Adipocyte (in vitro differentiated cells): ENCODE data around the gene KLF1.
A peak's percentile ranks its signal among the peaks of the same experiment; 100 is the strongest.

Experiments used
- DNase-seq: peaks from one replicate; pipeline ENCODE4 v3.0.0-alpha.2; 2015; ENCODE audit warnings: low read depth
- H3K27me3 ChIP-seq: replicated peaks from 2 replicates; pipeline ENCODE4 v1.7.0; 2013; ENCODE audit warnings: mild to moderate bottlenecking, low read length, moderate library complexity; ENCODE audit not compliant: control insufficient read depth, insufficient read depth
- H3K36me3 ChIP-seq: 2 replicates; pipeline ENCODE4 v1.7.0; 2013; ENCODE audit warnings: low read length, mild to moderate bottlenecking, moderate library complexity; ENCODE audit not compliant: control insufficient read depth, insufficient read depth, severe bottlenecking
- H3K4me1 ChIP-seq: 2 replicates; pipeline ENCODE4 v1.7.0; 2013; ENCODE audit warnings: mild to moderate bottlenecking, low read length, moderate library complexity; ENCODE audit not compliant: control insufficient read depth, insufficient read depth
- H3K4me3 ChIP-seq: 2 replicates; pipeline ENCODE4 v1.7.0; 2013; ENCODE audit warnings: mild to moderate bottlenecking, low read length, moderate library complexity
- H3K9ac ChIP-seq: 2 replicates; pipeline ENCODE4 v1.7.0; 2013; ENCODE audit warnings: mild to moderate bottlenecking, low read length, moderate library complexity
- H3K9me3 ChIP-seq: 2 replicates; pipeline ENCODE4 v1.7.0; 2013; ENCODE audit warnings: mild to moderate bottlenecking, low read length, moderate library complexity; ENCODE audit not compliant: control insufficient read depth

KLF1 gene

DNA sequence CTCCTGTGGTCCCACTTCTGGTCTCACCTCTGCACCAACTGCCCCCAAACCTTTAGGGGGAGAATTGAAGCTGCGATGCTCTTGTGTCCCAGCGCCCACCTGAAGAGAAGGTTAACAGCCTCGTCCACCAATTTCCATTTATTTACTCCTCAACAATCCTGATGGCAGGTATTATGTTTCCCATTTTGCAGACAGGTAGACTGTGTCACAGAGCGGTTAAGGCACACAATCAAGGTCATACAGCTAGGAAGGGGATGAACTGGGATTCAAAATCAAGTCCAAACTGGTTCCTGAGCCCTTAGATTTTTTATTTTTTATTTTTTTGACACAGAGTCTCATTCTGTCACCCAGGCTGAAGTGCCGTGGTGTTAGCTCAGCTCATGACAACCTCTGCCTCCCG is 11.9 kb downstream of the KLF1 start:
- Histone ChIP-seq H3K9me3 (no peaks in the 10 kb centered on the region), H3K36me3 (peaks cover 15% of the 10 kb centered on the region), H3K4me3 (no peak overlapping the region), H3K4me1 (peaks cover under 1% of the 10 kb centered on the region), H3K9ac (no peak overlapping the region), H3K27me3 (no peaks in the 10 kb centered on the region)
- DNase-seq = no peak

DNA sequence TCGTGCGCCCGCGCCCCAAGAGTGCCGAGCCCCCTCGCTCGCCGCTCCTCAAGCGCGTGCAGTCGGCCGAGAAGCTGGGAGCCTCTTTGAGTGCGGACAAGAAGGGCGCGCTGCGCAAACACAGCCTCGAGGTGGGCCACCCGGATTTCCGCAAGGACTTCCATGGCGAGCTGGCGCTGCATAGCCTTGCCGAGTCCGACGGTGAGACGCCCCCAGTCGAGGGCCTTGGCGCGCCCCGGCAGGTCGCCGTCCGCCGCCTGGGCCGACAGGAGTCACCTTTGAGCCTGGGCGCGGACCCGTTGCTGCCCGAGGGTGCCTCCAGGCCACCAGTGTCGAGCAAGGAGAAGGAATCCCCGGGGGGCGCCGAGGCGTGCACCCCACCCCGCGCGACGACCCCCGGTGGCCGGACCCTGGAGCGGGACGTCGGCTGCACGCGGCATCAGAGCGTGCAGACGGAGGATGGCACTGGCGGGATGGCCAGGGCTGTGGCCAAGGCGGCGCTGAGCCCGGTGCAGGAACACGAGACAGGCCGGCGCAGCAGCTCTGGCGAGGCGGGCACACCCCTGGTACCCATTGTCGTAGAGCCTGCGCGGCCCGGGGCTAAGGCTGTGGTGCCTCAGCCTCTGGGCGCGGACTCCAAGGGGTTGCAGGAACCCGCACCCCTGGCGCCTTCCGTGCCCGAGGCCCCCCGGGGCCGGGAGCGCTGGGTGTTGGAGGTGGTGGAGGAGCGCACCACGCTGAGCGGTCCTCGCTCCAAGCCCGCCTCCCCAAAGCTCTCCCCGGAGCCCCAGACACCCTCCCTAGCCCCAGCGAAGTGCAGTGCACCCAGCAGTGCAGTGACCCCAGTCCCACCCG is 12.9 kb downstream of the KLF1 start:
- Histone ChIP-seq H3K9me3 (no peaks in the 10 kb centered on the region), H3K4me1 (no peaks in the 10 kb centered on the region), H3K27me3 (no peaks in the 10 kb centered on the region), H3K9ac (no peak overlapping the region), H3K4me3 (no peak overlapping the region), H3K36me3 (peaks cover 15% of the 10 kb centered on the region)
- DNase-seq = no peak

DNA sequence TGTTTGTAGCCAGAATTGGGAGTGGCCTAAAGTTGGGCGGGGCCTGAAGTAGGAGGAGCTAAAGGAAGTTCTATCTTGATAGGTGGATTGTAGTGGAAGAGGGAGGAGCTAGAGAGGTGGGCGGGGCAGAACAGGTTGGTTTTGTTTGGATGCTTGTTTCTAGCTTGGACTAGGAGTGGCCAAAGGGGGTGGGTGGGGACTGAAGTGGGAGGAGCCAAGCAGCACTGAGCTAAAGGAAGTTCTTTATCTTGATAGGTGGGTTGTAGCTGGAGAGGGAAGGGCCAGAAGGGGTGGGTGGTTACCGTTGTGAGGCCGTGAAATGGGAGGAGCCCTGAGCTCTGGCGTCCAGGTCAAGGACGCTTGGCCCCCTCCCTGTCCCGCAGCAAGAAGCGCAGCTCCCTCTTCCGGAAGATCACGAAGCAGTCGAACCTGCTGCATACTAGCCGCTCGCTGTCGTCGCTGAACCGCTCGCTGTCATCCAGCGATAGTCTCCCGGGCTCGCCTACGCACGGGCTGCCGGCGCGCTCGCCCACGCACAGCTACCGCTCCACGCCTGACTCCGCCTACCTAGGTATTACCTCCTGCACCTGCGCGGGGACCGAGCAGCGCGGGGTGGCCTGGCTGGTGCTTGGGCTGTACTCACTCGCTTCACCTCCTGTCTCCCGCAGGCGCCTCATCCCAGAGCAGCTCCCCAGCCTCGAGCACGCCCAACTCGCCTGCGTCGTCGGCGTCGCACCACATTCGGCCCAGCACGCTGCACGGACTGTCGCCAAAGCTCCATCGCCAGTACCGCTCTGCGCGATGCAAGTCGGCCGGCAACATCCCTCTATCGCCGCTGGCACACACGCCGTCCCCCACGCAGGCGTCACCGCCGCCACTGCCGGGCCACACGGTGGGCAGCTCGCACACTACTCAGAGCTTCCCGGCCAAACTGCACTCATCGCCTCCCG is 13.8 kb downstream of the KLF1 start:
- no peaks in the 10 kb centered on the region for H3K4me1 ChIP-seq
- peaks cover 11% of the 10 kb centered on the region for H3K36me3 ChIP-seq
- H3K4me3 ChIP-seq = no peak overlapping the region
- peak; percentile 30 for DNase-seq
- no peak overlapping the region for H3K9ac ChIP-seq
- H3K9me3 ChIP-seq = no peaks in the 10 kb centered on the region
- no peaks in the 10 kb centered on the region for H3K27me3 ChIP-seq

DNA sequence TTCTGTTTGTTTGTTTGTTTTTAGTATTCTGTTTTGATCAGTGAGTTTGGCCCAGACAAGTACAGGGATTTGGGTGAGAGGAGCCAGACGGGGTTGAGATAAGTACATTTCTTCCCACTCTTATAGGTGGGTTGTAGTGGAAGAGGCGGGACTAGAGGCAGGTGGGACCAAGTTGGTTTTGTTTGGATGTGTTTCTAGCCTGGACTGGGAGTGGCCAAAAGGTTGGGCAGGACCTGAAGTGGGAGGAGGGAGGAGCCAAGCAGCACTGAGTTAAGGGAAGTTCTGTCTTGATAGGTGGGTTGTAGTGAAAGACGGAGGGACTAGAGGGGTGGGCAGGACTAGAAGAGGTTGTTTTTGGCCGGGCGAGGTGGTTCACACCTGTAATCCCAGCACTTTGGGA is 14.7 kb downstream of the KLF1 start:
- Histone ChIP-seq H3K9ac (no peak overlapping the region), H3K36me3 (peaks cover 5% of the 10 kb centered on the region), H3K4me1 (peaks cover 2% of the 10 kb centered on the region), H3K9me3 (no peaks in the 10 kb centered on the region), H3K27me3 (no peaks in the 10 kb centered on the region), H3K4me3 (no peak overlapping the region)
- no peak for DNase-seq

DNA sequence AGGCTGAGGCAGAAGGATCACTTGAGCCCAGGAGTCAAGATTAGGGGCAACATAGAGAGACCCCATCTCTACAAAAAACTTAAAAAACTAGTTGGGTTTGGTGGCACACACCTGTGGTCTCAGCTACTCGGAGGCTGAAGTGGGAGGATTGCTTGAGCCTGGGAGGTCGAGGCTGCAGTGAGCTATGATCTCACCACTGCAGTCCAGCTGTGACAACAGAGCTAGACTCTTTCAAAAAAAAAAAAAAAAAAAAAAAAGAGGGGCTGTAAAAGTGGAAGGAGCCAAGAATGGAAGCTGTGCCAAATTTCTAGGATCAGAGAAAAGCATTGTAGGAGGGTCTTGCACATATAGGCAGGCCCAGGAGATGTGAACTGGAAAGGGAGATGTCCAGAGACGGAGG is 15.3 kb downstream of the KLF1 start:
- Histone ChIP-seq H3K9me3 (no peaks in the 10 kb centered on the region), H3K36me3 (peaks cover 5% of the 10 kb centered on the region), H3K9ac (no peak overlapping the region), H3K27me3 (no peaks in the 10 kb centered on the region), H3K4me1 (peaks cover 3% of the 10 kb centered on the region), H3K4me3 (no peak overlapping the region)
- DNase-seq = no peak

DNA sequence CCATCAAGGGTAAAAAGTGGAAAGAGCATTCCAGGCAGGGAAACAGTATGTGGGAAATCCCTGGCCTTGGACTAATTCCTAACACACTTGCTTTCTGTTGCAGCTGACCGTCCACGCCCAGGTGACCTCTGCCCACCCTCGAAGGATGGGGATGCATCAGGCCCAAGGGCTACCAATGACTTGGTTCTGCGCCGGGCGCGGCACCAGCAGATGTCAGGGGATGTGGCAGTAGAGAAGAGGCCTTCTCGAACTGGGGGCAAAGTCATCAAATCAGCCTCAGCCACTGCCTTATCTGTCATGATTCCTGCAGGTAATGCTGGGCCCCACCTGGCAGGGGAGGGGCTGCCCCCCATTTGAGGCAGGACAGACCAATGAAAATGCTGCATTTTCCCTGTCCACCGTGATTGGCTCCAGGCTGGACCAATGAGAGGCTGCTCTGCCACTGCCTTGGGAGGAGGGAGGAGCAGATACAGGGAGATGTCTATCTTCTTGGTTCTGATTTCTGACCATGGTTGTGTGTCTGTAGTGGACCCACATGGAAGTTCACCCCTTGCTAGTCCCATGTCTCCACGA is 18.4 kb downstream of the KLF1 start:
- no peaks in the 10 kb centered on the region for H3K36me3 ChIP-seq
- no peaks in the 10 kb centered on the region for H3K9me3 ChIP-seq
- H3K27me3 ChIP-seq = peaks cover 6% of the 10 kb centered on the region
- no peak overlapping the region for H3K4me3 ChIP-seq
- DNase-seq = no peak
- peaks cover 3% of the 10 kb centered on the region for H3K4me1 ChIP-seq
- no peak overlapping the region for H3K9ac ChIP-seq

DNA sequence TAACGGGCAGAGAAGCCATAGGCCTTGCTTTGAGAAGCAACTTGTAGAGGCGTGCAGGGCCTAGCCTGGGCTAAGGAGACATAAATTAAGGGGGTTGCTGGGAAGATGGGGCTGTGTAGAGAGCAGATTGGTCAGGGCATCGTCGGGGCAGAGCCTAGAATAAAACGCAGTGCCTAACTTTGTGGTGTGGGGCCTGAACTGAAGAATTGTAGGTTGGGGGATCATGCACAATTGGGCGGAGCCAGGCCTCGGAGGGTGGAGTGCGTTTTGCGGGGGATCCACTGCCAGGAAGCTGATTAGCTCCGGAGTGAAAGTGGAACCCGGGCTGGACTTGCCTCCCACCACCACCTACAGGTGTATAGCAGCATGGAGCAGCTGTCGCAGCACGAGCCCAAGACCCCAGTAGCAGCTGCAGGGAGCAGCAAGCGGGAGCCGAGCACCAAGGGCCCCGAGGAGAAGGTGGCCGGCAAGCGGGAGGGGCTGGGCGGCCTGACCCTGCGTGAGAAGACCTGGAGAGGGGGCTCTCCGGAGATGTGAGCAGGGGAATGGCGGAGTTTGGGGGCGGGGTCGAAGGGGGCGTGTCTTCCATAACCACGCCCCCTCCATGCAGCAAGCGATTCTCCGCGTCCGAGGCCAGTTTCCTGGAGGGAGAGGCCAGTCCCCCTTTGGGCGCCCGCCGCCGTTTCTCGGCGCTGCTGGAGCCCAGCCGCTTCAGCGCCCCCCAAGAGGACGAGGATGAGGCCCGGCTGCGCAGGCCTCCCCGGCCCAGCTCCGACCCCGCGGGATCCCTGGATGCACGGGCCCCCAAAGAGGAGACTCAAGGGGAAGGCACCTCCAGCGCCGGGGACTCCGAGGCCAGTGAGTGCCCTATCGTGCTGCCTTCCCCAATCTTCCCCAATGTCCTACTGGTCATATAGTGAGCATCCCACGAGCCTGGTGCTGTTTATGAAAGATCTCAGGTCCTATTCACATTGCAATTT is 19.6 kb downstream of the KLF1 start:
- Histone ChIP-seq H3K27me3 (peaks cover 9% of the 10 kb centered on the region), H3K36me3 (no peaks in the 10 kb centered on the region), H3K4me3 (peak overlapping the region; percentile 71), H3K9ac (peak overlapping the region; percentile 49), H3K4me1 (peaks cover 3% of the 10 kb centered on the region), H3K9me3 (no peaks in the 10 kb centered on the region)
- DNase-seq = peak; percentile 62

DNA sequence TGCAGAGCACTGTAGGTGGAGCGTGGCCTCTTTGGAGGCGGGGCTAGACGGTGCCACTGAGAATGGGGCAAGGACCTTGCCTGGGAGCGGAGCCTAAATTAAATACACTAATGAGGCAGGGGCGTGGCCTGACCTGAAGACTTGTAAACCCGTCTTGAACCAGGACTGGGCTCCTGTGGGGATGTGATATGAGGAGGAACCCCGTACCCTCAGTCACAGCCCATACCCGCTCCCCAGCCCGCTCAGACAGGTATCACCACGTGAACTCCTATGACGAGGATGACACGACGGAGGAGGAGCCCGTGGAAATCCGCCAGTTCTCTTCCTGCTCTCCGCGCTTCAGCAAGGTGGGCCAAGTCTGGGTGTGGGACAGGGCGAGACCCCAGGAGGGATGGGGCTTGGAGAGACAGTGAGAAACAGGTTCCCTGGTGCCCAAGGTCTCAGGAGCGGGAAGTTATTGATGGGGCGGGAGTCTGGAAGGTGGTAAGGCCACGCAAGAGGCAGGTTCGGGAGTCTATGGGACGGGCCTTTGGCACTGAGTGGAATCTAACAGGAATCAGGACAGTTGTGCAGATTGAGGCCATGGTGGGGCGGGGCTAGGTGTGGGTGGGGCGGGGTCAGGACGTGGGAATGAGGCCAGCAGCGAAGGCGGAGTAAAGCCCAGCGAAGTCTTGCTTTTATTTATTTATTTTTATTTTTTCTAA is 20.4 kb downstream of the KLF1 start:
- H3K9me3 ChIP-seq = no peaks in the 10 kb centered on the region
- H3K9ac ChIP-seq = no peak overlapping the region
- H3K36me3 ChIP-seq = no peaks in the 10 kb centered on the region
- H3K4me3 ChIP-seq = no peak overlapping the region
- H3K4me1 ChIP-seq = peaks cover 3% of the 10 kb centered on the region
- DNase-seq = no peak
- H3K27me3 ChIP-seq = peaks cover 9% of the 10 kb centered on the region

DNA sequence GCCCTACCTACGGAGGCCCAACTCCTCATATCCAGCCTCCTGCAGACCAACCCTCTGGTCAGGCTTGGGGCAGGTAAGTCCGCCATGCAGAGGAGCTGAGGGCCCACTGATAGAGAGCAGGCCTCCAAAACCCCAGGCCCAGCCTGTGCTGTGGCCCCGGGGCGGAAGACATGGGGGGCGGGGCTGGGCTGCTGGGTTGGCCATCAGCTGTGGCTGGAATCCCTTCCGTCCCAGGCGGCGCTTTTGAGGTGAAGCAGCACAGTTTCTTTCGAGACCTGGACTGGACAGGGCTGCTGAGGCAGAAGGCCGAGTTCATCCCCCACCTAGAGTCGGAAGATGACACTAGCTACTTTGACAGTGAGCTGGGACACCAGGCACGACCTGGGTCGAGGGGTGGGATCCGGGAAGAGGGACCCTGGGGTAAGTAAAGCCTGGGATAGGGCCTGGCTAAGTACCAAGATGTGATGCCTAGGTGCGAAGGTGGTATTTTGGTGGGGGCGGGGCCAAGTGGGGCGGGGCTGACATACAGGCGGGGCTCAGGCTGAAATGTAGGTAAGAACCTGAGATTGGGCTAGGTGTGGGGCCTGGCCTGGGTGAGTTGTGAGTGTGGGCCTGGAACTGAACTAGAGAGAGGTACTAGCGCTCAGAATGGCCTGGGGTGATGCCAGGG is 21.1 kb downstream of the KLF1 start:
- Histone ChIP-seq H3K4me1 (peaks cover 3% of the 10 kb centered on the region), H3K9me3 (no peaks in the 10 kb centered on the region), H3K9ac (no peak overlapping the region), H3K4me3 (no peak overlapping the region), H3K36me3 (no peaks in the 10 kb centered on the region), H3K27me3 (peaks cover 13% of the 10 kb centered on the region)
- DNase-seq = no peak
